ENCODE results near the gene SLC19A1. TPM values are rescaled to one million over a fixed set of nuclear protein-coding genes. Genes with fewer than 3 reads are reported as not detected.

The SLC19A1 gene
- total RNA-seq, 2 donors from 2014 or later = 12.2 to 15.5 TPM

- Histone ChIP-seq H3K4me1 (replicated peaks) (no peaks in the 10 kb centered on the region), H3K4me3 (no peak overlapping the region), H3K27me3 (replicated peaks; ENCODE audit: insufficient read depth) (no peaks in the 10 kb centered on the region), H3K9me3 (no peaks in the 10 kb centered on the region), H3K36me3 (no peaks in the 10 kb centered on the region), H3K27ac (no peak overlapping the region)
- intact Hi-C loops (cut with DNase I) = no loop called here
- WGBS = 90% methylated on average over 22 of the region's 22 CpGs
- TF ChIP-seq POLR2AphosphoS5 (IDR thresholded peaks at IDR 0.05) (no peak), CTCF (IDR thresholded peaks at IDR 0.05) (no peak), POLR2A (IDR thresholded peaks at IDR 0.05) (no peak)
- no peak for DNase-seq (ENCODE audit: low spot score)
These were observed 45.0 kb downstream of the SLC19A1 start for GRCh38 chr21:45496968-45497845.

- Histone ChIP-seq H3K4me3 (no peak overlapping the region), H3K4me1 (replicated peaks) (no peaks in the 10 kb centered on the region), H3K36me3 (no peaks in the 10 kb centered on the region), H3K27me3 (replicated peaks; ENCODE audit: insufficient read depth) (no peaks in the 10 kb centered on the region), H3K9me3 (no peaks in the 10 kb centered on the region), H3K27ac (no peak overlapping the region)
- TF ChIP-seq POLR2AphosphoS5 (IDR thresholded peaks at IDR 0.05) (no peak), CTCF (IDR thresholded peaks at IDR 0.05) (no peak), POLR2A (IDR thresholded peaks at IDR 0.05) (no peak)
- intact Hi-C loops (cut with DNase I) = no loop called here
- 90% methylated on average over 18 of the region's 18 CpGs for WGBS
- DNase-seq (ENCODE audit: low spot score) = no peak
These were observed 45.9 kb downstream of the SLC19A1 start for GRCh38 chr21:45496151-45496967.

DNA sequence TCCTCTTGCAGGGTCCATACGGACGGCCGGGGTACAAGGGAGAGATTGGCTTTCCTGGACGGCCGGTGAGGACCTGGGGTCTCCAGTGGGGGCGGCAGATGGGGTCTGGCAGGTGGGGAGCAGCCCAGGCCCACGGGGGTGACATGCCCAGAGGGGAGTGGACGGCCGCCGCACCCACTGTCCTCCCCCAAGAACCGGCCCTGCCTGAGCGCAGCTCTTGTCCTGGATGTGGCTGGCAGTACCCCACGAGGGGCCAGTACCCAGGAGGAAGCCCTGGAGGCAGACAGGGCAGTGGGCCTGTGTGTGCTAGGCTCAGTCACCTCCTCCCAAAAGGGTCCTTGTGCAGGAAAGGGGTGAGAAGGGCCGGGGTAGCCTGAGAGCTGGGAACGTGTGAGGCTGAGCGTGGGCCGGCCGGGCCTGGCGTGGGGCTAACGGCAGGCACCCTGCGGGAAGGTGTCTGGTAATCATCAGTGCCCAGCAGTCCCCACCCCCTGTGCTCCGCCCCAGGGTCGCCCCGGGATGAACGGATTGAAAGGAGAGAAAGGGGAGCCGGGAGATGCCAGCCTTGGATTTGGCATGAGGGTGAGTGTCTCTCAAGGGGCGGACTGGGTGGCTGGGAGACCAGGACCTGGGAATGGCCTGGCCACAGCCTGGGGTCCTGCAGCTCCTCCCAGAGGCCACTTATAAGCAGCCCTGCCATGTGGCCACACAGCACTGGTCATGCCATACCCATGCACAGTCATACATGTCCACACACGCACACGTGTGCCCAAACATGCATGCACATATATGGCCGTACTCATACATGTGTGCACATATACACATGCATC lies 47.2 kb downstream of the SLC19A1 start:
- TF ChIP-seq CTCF (IDR thresholded peaks at IDR 0.05) (no peak), POLR2AphosphoS5 (IDR thresholded peaks at IDR 0.05) (no peak), POLR2A (IDR thresholded peaks at IDR 0.05) (no peak)
- Histone ChIP-seq H3K4me1 (replicated peaks) (no peaks in the 10 kb centered on the region), H3K9me3 (no peaks in the 10 kb centered on the region), H3K4me3 (no peak overlapping the region), H3K36me3 (no peaks in the 10 kb centered on the region), H3K27me3 (replicated peaks; ENCODE audit: insufficient read depth) (no peaks in the 10 kb centered on the region), H3K27ac (no peak overlapping the region)
- DNase-seq (ENCODE audit: low spot score) = no peak
- WGBS = 93% methylated on average over 29 of the region's 30 CpGs
- intact Hi-C loops (cut with DNase I) = no loop called here

- Histone ChIP-seq H3K36me3 (no peaks in the 10 kb centered on the region), H3K27ac (no peak overlapping the region), H3K4me1 (replicated peaks) (no peaks in the 10 kb centered on the region), H3K4me3 (no peak overlapping the region), H3K9me3 (no peaks in the 10 kb centered on the region), H3K27me3 (replicated peaks; ENCODE audit: insufficient read depth) (no peaks in the 10 kb centered on the region)
- TF ChIP-seq CTCF (IDR thresholded peaks at IDR 0.05) = no peak
- WGBS = 93% methylated on average over 23 of the region's 27 CpGs
- intact Hi-C loops (cut with DNase I) = no loop called here
- DNase-seq (ENCODE audit: low spot score) = no peak
These were observed 47.9 kb downstream of the SLC19A1 start for GRCh38 chr21:45494135-45494850.

Measured in prostate gland (tissue), 2 donors.